NCI-H2227 (cell line): Measurements from ENCODE around the gene DNAJB11.
"Not testable (repeated sequence)": the region's sequence is repeated elsewhere in the genome, so short reads cannot be mapped to it uniquely, and the experiment has no call there.

Source experiments
- DNase-seq: peaks from one replicate; lab custom pipeline; 2025; ENCODE audit not compliant: unreplicated experiment; lab: John Stamatoyannopoulos, UW

The DNAJB11 gene

DNA sequence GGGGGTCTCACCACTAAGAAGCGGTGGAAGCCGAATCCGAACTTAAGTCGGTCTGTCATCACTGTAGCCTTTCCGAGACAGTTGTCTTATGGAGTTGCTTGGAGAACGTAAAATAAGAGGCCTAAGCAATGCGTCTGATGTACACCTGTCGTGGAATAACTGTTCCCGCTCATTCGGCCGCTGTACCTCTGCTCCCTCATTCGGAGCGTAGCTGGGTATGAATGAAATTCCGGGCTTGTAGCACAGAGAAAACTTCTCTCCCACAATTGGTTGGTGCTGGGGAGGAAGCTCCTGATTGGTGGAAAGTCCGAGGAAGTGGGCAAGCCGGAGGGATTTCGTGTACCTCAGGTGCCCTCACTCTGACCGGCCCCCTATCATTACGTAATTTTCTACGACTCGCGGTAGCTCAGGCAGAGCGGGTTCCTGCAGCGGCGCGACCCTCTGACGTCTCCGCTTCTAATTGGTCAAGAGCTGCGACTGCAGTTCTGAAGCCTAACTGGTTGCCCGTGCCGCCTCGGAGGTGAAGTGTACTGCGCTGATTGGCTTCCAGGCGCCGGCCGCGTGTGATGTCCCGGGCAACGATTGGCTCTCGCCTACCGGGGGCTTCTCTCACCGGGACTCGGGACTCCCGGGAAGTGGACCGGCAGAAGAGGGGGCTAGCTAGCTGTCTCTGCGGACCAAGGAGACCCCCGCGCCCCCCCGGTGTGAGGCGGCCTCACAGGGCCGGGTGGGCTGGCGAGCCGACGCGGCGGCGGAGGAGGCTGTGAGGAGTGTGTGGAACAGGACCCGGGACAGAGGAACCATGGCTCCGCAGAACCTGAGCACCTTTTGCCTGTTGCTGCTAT, at the start of gene DNAJB11:
DNAJB11 (plus strand) TSS at position 625 of the 845 bp plus-strand sequence; CDS start at position 803, 178 bp downstream.
- DNase-seq: peak; percentile 99

DNA sequence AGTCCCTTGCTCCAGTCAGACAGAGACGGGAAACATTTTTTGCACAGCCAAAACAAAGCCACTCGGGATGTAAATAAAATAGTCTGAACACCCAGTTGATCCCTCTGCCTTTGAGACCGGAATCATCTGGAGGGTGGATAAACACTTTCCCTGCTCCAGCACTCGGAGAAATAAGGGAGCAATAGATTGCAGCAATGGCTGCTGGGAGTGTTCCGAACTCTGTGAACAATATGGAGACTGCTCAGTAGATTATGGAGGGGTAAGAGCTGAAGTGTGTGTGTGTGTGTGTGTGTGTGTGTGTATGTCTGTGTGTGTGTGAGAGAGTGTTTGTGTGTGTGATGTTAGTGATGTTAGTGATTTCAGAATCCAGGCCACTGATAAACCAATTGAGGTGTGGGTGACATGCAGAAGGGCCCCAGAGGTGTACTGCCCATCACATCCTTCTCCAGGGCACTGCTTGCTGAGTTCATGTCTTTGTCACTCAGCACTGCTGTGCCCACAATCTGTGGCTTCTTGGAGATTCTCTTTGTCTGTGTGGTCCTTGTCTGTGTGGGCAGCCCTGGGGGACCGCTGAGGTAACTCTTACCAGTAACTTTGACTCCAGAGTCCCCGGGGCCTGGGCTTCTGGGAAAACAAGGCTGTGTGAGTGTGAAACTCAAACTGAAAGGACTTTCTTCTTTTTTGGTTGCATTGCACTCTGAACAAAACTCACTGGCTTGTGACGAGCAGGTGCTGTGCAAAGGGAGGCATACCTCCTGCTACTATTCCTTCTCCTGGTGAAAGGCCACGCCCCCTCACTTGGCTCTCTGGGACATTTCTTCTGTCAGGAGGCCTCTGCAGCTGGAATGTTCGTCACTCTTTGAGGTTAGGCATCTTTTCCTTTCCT, 49.3 kb upstream of the DNAJB11 start:
- no peak for DNase-seq

DNA sequence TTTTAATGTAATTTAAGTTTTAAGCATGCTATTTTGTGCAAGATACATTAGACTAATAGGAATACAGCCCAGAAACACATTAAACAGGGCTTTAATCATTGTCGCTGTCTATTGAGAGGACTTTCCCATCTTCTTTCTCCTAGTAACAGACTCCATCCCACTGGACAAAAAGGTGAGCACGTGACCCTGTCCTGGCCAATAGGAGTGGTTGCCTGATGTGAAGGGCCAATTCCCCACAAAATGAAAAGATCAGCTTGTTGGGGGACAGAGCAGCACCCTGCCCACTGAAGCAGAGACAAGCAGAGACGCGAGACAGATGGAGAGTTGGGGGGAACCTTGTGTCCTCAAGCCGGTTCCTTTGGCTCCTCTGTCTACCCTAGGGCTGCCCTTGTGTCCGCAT, 47.5 kb upstream of the DNAJB11 start:
- no peak for DNase-seq

DNA sequence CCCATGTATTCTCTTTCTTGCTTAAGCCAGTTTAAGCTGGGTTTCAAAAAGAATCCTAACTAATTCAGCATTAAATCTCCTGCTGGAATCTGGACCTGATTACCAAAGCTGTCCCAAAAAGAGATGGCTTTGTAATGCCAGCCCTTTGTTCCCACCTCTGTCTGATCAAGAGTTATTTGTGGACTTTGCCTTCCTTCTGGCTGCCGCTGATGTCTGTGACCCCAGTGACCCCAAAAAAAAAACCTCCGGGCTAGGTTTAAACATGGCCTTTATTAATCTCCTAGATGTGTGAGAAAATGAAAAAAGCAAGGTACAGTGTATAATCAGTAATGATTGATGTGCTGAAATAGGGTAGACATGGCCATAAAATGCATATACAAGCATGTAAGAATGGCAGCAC, 47.1 kb upstream of the DNAJB11 start:
- DNase-seq: no peak

DNA sequence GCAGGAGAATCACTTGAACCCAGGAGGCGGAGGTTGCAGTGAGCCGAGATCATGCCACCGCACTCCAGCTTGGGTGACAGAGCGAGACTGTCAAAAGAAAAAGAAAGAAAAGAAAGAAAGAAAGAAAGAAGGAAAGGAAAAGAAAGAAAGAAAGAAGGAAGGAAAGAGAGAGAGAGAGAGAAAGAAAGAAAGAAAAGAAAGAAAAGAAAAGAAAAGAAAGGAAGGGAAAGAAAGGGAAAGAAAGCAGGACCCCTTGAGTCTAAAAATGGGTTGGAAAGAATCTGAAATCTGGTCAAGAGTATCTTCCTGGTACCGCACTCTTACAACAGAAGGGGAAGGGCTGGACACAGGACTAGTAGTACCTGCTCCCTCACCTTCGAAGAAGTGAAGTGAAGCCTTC, 45.9 kb upstream of the DNAJB11 start:
- DNase-seq: no peak

DNA sequence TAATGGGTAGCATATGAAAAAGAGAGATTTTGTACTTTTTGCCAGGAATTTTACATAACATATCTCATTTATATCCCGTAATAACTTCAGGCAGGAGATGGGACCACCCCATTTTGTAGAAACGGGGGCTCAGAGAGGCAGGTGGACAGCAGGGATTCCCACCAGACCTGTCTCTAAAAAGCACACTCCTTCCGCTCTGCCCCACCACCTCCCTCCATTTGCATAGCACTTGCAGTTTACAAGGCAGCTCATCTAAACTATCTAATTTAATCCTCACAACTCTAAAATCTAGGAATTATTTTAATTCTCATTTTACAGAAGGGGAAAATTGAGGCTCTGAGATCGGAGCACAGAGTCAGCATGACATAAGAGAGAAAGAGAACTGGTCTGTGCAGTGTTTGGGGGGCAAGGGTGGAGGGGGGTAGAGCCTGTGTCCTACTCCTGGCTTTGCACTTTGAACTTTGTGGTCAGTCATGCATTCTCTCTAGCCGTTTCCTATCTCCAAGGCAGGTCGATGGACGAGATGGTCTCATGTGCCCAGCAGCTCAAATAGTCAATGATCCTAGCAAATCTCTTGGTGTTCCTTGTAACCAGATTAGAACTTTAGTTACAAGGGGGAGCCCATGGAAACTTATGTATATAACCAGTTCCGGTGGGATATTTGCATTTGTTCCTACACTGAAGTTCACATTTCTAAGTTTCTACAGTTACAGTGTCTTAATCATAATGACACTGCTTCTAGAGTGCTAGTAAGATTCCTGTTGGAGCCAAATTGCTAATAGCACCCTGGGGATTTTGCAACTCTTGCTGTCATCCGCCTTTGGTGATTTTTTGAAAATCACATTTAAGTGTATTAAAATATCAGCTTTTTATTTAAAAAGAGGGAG, 44.9 kb upstream of the DNAJB11 start:
- no peak for DNase-seq

DNA sequence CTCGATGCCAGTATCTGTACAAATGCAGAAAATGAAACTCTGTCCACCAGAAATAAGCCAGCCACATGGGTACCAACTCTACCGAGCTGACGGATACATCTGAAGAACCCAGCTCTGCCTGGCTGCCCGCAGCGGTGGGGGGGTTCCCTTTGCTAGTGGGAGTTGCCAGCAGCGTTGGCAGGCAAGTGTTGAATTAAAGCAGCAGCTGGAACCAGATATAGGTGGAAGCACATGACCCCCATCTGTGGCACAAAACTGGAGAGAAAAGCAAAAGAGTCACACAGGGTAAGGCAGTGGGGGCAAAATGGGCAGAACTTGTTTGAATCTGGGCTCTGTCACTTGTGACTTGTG, 44.3 kb upstream of the DNAJB11 start:
- no peak for DNase-seq

DNA sequence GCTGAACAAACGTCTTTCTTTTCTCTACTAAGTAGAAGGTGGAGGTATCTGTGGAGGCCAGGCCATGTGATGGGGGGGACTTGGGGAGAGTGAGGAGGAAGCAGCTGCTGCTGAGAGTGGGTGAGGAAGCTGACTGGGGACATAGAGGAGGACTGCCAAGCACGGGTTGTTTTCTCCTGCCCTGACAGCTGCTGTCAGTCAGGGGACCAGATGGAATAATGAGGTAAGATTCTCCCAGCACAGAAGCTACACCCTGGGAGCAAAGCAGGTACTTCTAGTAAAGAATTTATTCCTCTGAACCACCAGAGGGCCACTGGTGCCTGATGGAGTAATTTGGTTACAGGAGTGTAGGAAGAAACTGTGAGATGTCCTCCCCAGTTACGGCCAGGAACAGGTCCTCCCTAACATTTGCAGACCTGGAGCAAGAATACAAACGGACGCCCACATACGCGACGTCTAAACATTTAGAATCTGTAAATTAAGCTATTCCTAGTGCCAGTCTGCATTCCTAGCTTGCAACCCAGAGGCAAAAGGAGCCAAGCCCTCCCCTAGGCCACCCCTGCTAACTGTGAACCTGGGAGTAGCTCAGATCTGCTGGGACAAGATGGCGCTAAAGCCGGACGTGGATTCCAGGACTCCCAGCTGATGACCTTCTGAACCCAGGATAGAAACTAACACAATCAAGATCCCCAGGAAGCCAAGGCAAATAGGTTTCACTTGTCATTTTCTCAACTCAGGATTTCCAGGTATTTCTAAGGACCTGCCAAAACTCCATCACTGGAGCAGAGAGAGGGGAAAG, 41.1 kb upstream of the DNAJB11 start:
- DNase-seq: no peak

DNA sequence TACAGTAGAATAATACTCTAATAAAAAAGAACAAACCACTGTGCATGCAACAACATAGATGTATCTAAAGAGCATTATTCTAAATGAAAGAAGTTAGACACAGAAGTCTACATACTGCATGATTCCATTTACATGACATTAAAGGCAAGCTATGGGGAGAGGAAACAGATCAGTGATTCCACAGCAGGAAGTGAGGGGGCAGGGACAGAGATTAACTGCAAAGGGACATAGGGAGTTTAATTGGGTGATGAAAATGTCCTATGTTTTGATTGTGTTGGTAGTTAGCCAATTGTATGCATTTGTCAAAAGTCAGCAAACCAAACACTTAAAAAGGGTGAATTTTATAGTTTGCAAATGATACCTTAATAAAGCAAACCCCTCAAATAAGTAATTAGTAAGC, 40.1 kb upstream of the DNAJB11 start:
- no peak for DNase-seq

DNA sequence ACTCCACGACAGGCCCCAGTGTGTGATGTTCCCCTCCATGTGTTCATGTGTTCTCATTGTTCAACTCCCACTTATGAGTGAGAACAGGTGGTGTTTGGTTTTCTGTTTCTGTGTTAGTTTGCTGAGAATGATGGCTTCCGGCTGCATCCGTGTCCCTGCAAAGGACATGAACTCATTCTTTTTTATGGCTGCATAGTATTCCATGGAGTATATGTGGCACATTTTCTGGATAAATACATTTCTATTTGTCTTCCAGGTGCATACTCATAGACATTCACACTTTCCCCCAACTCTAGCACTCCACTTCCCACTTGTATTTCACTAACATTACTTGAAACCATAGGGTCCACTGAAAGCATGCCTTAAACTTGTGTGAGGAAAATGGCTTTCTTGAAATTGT, 38.8 kb upstream of the DNAJB11 start:
- DNase-seq: not testable (repeated sequence)

DNA sequence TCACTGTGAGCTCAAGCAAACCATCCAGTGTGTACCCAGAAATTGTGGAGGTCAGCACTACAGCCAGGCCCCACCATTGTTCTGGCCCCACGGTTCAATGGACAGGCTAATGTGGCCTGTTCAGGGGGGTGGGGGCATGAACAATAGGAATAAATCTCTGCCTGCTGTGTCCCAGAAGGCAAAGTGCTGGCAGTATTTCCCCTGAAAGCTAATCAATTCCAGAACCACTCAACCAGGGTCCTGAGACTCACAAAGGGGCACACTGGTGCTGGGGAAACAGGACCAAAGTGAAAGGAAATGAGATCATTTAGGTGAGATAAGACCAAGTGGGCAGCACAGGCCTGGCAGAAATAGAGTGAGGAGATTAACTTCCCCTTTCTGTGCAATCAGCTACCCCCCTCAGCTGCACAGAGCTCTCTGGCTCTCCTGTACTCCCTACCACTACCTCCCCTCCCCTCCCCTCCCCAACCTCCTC, 37.9 kb upstream of the DNAJB11 start:
- DNase-seq: no peak

DNA sequence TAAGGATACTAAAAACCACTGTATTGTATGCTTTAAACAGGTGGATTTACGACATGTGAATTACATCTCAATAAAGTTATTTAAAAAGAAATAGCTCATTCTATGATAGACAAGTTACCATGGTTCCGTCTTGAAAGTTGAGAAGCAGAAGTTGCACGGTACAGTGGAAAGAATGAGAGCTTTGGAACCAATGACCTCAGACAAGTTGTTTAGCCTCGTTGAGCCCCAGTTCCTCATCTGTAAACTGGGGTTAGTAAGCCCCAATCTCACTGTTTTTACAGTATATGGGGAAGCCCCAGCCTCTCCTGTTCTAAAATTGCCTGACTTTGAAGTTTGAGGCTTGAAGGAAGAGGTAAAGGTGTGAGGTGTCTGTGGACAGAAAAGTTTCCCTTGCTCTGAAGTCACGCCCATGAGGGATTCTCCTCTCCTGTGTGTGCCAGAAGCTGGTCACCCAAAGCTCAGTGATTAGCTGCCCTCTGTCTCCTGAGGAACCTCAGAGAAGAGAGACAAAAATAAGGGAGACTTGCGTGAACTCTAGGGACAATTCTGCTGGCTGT, 36.3 kb upstream of the DNAJB11 start:
- no peak for DNase-seq

DNA sequence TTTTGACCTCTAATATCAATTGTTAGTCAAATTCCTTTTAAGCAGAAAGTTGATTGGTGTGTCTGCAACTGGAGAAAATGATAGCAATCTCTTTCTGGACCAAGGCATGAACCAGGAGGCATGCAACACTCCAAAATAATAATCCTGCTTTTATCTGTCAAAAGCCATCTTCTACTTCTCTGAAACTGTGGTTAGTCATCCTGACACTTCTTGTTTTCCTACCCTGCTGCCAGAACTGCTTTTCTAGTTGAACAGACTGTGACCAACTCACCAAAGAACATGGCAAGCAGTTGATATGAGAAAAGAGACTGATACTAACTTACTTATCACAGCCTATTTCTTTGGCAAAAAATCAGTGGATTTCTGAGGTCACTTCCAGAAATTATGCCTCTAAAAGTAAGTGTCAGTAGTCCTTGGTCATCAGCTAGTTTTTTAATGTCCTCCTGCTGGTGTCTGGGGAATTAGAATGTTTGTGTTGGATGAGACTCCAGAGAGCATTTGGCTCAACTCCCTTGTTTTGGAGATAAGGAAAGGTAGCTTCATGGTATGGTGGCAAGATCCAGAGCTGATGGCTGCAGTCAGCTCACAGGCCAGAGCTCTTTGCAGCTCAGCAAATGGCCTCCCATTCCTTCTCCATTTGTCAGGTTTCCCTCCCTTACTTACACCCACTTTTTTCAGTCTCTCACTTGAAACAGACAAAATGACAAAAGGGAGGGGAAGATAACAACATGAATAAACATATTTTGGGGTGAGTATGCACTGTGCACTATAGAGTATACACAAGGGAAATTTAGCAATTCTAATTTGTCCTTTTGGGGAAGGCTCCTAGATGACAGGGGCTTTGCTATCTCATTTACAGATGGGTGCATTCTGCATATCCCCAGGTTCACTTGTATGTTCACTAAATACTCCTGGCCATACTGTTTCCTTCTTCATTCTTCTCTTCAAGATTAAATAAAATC, 33.4 kb upstream of the DNAJB11 start:
- no peak for DNase-seq

DNA sequence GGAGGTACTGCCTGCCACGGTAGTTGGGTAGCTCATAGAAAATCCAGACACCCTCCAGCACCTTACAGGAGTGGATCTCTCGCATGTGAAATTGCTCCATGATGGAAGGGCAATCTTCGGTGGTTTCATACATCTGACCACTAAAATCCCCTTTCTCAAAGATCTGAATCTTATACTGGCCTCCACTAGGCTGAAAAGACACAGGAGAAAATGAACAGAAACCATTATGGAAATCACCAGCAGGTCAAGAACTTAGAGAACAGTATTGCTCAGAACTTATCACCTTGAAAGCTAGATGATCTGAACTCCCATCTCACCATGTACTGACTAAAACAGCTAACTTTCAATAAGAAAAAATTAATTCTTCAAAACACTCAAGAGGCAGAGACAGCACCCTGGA, 31.7 kb upstream of the DNAJB11 start:
- DNase-seq: no peak

DNA sequence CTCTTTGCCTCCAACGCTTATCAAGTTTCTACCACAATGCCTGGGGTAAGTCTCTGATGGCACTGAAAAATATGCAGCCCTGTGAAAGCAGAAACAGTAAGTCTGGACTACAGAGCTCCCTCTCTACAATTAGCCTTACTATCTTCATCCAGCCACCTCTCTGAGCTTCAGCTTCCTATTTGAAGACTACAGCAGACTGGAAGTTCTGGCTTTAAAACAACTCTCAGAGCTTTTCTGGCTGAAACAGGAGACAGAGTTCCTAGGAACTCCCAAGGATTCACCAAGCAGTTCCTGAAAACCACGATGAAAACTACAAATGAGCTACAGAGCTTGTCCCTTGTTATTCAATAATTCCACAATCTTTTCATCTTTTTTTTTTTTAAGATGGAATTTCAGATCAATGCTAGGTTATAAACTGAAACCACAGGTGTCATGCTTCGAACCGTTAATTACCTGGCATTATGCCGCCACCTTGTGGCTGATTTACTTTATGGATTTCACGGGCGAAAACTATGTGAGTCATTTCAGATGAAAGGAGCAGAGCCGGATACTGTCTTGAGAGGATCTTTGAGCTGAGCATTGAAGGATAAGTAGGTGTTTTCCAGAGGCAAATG, 30.2 kb upstream of the DNAJB11 start:
- DNase-seq: peak; percentile 84

DNA sequence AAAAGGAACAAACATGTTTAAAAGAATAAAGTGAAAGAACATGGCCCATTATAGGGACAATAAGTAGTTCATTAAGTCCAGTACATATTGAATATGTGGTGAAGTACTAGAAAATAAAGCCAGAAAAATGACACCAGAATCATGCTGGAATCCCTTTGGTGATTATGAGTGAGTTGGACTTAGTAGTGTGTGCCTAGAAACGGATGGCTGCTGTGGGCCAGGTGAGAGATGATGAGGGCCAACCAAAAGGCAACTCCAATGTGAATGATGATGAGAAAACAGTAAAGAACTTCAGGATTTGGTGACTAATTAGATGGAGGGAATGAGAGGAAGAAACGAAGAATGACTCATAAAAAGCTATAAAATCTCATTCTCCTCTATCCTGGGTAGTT, 29.7 kb upstream of the DNAJB11 start:
- no peak for DNase-seq

DNA sequence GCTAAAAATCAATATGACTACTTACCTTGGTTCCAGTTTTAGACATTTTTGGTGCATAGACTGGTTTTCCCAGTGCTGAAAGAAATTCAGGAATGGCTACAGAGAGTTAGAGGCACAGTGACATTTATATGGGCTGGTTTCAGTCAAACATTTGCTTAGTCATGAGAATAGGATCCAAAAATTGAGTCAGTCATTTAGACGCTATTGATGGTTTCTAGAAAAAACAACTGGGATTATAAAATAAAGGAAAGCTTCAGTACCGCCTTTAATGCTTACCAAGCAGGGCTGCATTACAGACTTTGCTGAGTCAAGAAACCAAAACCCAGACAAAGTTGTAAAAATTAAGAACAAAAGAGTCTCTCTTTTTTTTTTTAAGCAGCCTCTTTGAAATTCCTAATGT, 26.2 kb upstream of the DNAJB11 start, which contains the start of gene CRYGS:
CRYGS (minus strand) TSS at position 100 of the 400 bp plus-strand sequence; CDS start at position 46, 54 bp downstream.
- DNase-seq: no peak

DNA sequence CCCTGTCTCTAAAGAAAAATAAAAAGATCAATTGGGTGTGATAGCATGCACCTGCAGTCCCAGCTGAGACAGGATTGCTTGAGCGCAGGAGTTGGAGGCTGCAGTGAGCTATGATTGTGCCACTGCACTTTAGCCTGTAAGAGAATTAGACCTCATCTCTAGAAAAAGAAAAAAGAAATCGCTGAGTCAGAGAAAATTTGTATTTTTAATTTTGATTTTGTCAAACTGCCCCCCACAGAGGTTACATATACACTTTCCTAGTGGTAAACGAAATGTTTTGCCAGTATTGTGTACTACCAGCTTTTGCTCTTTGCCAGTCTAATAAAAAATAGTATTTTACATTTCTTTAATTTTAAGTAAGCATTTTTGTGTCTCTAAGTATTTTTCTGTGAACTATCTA, 21.0 kb upstream of the DNAJB11 start:
- DNase-seq: no peak
